HCT116 (cell line): Measurements from ENCODE around the gene IQCN. TPM values are rescaled to one million over a fixed set of nuclear protein-coding genes. Genes with fewer than 3 reads are reported as not detected.

Source experiments
- ATAC-seq: fragments of 200-7000 bp; cut with Tn5 transposase; 2 replicates; pipeline ENCODE4 v1.9.1; 2020; ENCODE audit warnings: mild to moderate bottlenecking, moderate library complexity
- BruUV-seq: library from RNA; stranded (reverse); fragments of 400-500 nt; replicated peaks from 2 replicates; lab custom pipeline; 2021; lab: Mats Ljungman, UMichigan
- CTCF ChIA-PET: fragments of 300-600 bp; sonication (Branson Sonifier 250); formaldehyde crosslinking; loops from one replicate; lab custom pipeline; 2021; ENCODE audit warnings: antibody characterized with exemption; lab: Charles Lee
- POLR2A ChIA-PET: fragments of 300-600, 350-600 bp; sonication (Branson Sonifier 250); formaldehyde crosslinking; loops from one replicate; lab custom pipeline; 2021; ENCODE audit warnings: antibody characterized with exemption; lab: Charles Lee
- RAD21 ChIA-PET, 2 experiments: fragments of 300-600 bp; sonication (Branson Sonifier 250); formaldehyde crosslinking; loops; one replicate each; lab custom pipeline; 2023; ENCODE audit warnings: low total read pairs in 2 of 2; ENCODE audit not compliant: uncharacterized antibody in 2 of 2, unreplicated experiment in 2 of 2, low non-redundant PET in 1 of 2; lab: Charles Lee
- DNase-seq: peaks from one replicate; pipeline ENCODE4 v3.0.0-alpha.2; 2010; ENCODE audit warnings: low read depth, low spot score
- H2AFZ ChIP-seq: fragments of 200-600 bp; shearing (Covaris generic), sonication (generic); 2 replicates; pipeline ENCODE4 v1.6.1; 2017; ENCODE audit warnings: low read depth, mixed run types, mixed read lengths, antibody characterized with exemption, low read length; ENCODE audit not compliant: poor library complexity, severe bottlenecking
- H3K27ac ChIP-seq: 2 replicates; pipeline ENCODE4 v1.5.1; 2012; ENCODE audit warnings: low read depth, low read length
- H3K27me3 ChIP-seq: fragments of 200-600 bp; sonication (generic); 2 replicates; pipeline ENCODE4 v1.6.1; 2016; ENCODE audit warnings: mixed run types, low read length, mixed read lengths; ENCODE audit not compliant: insufficient read depth
- H3K36me3 ChIP-seq, 2 experiments: fragments of 200-500 bp in 1 of 2; fragments of 200-600 bp in 1 of 2; sonication (Bioruptor generic) in 1 of 2; sonication (generic) in 1 of 2; 2 replicates each; pipeline versions ENCODE4 v1.5.1 to v1.6.1; 2014 to 2016; ENCODE audit warnings: low read length in 2 of 2, inconsistent platforms in 1 of 2, mixed read lengths in 1 of 2, mixed run types in 1 of 2; ENCODE audit not compliant: insufficient read depth in 2 of 2, control insufficient read depth in 1 of 2
- H3K4me1 ChIP-seq, 2 experiments: fragments of 200-600 bp in 1 of 2; sonication (generic) in 1 of 2; 2 replicates each; pipeline versions ENCODE4 v1.5.1 to v1.6.1; 2012 to 2017; ENCODE audit warnings: low read length in 2 of 2, inconsistent platforms in 1 of 2, mild to moderate bottlenecking in 1 of 2, mixed read lengths in 1 of 2, mixed run types in 1 of 2, moderate library complexity in 1 of 2; ENCODE audit not compliant: insufficient read depth in 2 of 2, control insufficient read depth in 1 of 2
- H3K4me2 ChIP-seq: fragments of 200-600 bp; sonication (generic); 2 replicates; pipeline ENCODE4 v1.6.1; 2017; ENCODE audit warnings: mixed run types, low read length, mixed read lengths
- H3K4me3 ChIP-seq, 2 experiments: fragments of 200-600 bp in 1 of 2; sonication (generic) in 1 of 2; replicated peaks in 1 of 2; 2 replicates each; pipeline ENCODE4 v1.5.1; 2011 to 2016; ENCODE audit warnings: low read length in 2 of 2, control low read depth in 1 of 2, low read depth in 1 of 2, mild to moderate bottlenecking in 1 of 2, mixed read lengths in 1 of 2, mixed run types in 1 of 2
- H3K79me2 ChIP-seq: fragments of 200-600 bp; sonication (generic); 2 replicates; pipeline ENCODE4 v1.6.1; 2017; ENCODE audit warnings: mild to moderate bottlenecking, mixed run types, low read length, moderate library complexity, mixed read lengths; ENCODE audit not compliant: insufficient read depth
- H3K9ac ChIP-seq: fragments of 200-600 bp; sonication (generic); 2 replicates; pipeline ENCODE4 v1.6.1; 2016; ENCODE audit warnings: low read length, mixed read lengths
- H3K9me2 ChIP-seq: fragments of 200-600 bp; sonication (generic), shearing (Covaris generic); 2 replicates; pipeline ENCODE4 v1.6.1; 2017; ENCODE audit warnings: mixed run types, mild to moderate bottlenecking, moderate library complexity; ENCODE audit not compliant: insufficient read depth
- H3K9me3 ChIP-seq, 2 experiments: fragments of 200-500 bp in 1 of 2; fragments of 200-600 bp in 1 of 2; sonication (Bioruptor generic) in 1 of 2; sonication (generic) in 1 of 2; 2 replicates each; pipeline ENCODE4 v1.6.1; 2014 to 2017; ENCODE audit warnings: low read length in 2 of 2, mixed read lengths in 2 of 2, inconsistent platforms in 1 of 2, low read depth in 1 of 2, mild to moderate bottlenecking in 1 of 2, mixed run types in 1 of 2, moderate library complexity in 1 of 2; ENCODE audit not compliant: control insufficient read depth in 1 of 2, insufficient read depth in 1 of 2
- H4K20me1 ChIP-seq: fragments of 200-600 bp; sonication (generic), shearing (Covaris generic); 2 replicates; pipeline ENCODE4 v1.6.1; 2017; ENCODE audit warnings: mixed run types, mild to moderate bottlenecking, moderate library complexity; ENCODE audit not compliant: insufficient read depth
- ATF3 ChIP-seq: IDR thresholded peaks from 2 replicates; pipeline ENCODE4 v1.6.1; 2012
- CEBPB ChIP-seq: IDR thresholded peaks from 2 replicates; pipeline ENCODE4 v1.6.1; 2012; ENCODE audit warnings: low read depth
- EGR1 ChIP-seq: IDR thresholded peaks from 2 replicates; pipeline ENCODE4 v1.6.1; 2012; ENCODE audit warnings: low read depth
- ELF1 ChIP-seq: IDR thresholded peaks from 2 replicates; pipeline ENCODE4 v1.6.1; 2012; ENCODE audit warnings: low read depth, borderline replicate concordance
- EZH2 ChIP-seq: fragments of 200-600 bp; sonication (generic); IDR thresholded peaks from 2 replicates; pipeline ENCODE4 v1.6.1; 2017; ENCODE audit warnings: antibody characterized with exemption, mixed run types
- EZH2phosphoT487 ChIP-seq: fragments of 200-600 bp; IDR thresholded peaks from 2 replicates; pipeline ENCODE4 v1.6.1; 2018; ENCODE audit warnings: antibody characterized with exemption, borderline replicate concordance
- FOSL1 ChIP-seq: IDR thresholded peaks from 2 replicates; pipeline ENCODE4 v1.6.1; 2012; ENCODE audit warnings: low read depth
- JUND ChIP-seq: IDR thresholded peaks from 2 replicates; pipeline ENCODE4 v1.6.1; 2012
- MAX ChIP-seq: IDR thresholded peaks from 2 replicates; pipeline ENCODE4 v1.6.1; 2012
- POLR2A ChIP-seq: IDR thresholded peaks from 2 replicates; pipeline ENCODE4 v1.7.0; 2011; ENCODE audit warnings: borderline replicate concordance; ENCODE audit not compliant: insufficient read depth, insufficient read length; ENCODE audit errors: extremely low read depth
- POLR2AphosphoS5 ChIP-seq: IDR thresholded peaks from 2 replicates; pipeline ENCODE4 v1.6.1; 2011; ENCODE audit warnings: mild to moderate bottlenecking, low read depth, low read length, moderate library complexity
- RAD21 ChIP-seq: IDR thresholded peaks from 2 replicates; pipeline ENCODE4 v1.6.1; 2012; ENCODE audit warnings: low read depth, mild to moderate bottlenecking
- REST ChIP-seq: IDR thresholded peaks from 2 replicates; pipeline ENCODE4 v1.6.1; 2012; ENCODE audit warnings: low read depth
- SIN3A ChIP-seq: IDR thresholded peaks from 2 replicates; pipeline ENCODE4 v1.6.1; 2012; ENCODE audit warnings: low read depth
- SP1 ChIP-seq: IDR thresholded peaks from 2 replicates; pipeline ENCODE4 v1.6.1; 2012; ENCODE audit warnings: low read depth
- SRF ChIP-seq: IDR thresholded peaks from 2 replicates; pipeline ENCODE4 v1.6.1; 2012; ENCODE audit warnings: low read depth
- YY1 ChIP-seq: IDR thresholded peaks from 2 replicates; pipeline ENCODE4 v1.6.1; 2011; ENCODE audit warnings: low read length, low read depth, moderate library complexity, mild to moderate bottlenecking; ENCODE audit not compliant: insufficient replicate concordance; ENCODE audit errors: extremely low read depth
- ZBTB33 ChIP-seq: IDR thresholded peaks from 2 replicates; pipeline ENCODE4 v1.6.1; 2011; ENCODE audit warnings: mild to moderate bottlenecking, low read length, moderate library complexity; ENCODE audit not compliant: insufficient replicate concordance; ENCODE audit errors: extremely low read depth
- ZFX ChIP-seq: fragments of 450-650 bp; IDR thresholded peaks from 2 replicates; pipeline ENCODE4 v1.6.1; 2017
- ZNF274 ChIP-seq: fragments of 200-500 bp; sonication (Bioruptor generic); IDR thresholded peaks from 2 replicates; pipeline ENCODE4 v1.6.1; 2014; ENCODE audit warnings: mild to moderate bottlenecking, low read depth, low read length, inconsistent platforms
- intact Hi-C: fragments of 100-400 bp; cut with micrococcal nuclease; formaldehyde crosslinking; loops from 2 replicates; pipeline ENCODE4 v1.10.0; 2022
- total RNA-seq: library from RNA; stranded (reverse); gene quantifications from one replicate; pipeline ENCODE4 v1.2.1, GENCODE V29; 2021; ENCODE audit not compliant: unreplicated experiment

Gene IQCN
- total RNA-seq, 1 experiment from 2014 or later = 4.8 TPM

- no TSS peak for BruUV-seq
- ChIA-PET POLR2A (interaction anchor here (1.5 kb wide), 1 partner anchor 60 kb away, joined by 3 read pairs; the partner anchor contains the start of gene LSM4), CTCF (no interaction called here)
Observed at GRCh38 chr19:18262917-18263316, 11.3 kb downstream of the IQCN start.

More at GRCh38 chr19:18262917-18263316, 11.3 kb downstream of the IQCN start:
- no peaks in the 10 kb centered on the region for H3K9me2 ChIP-seq
- H3K4me1 ChIP-seq = no peaks in the 10 kb centered on the region
- H3K9ac ChIP-seq = no peak overlapping the region
- H3K27ac ChIP-seq = no peak overlapping the region
- H3K4me3 ChIP-seq = no peak overlapping the region
- no peaks in the 10 kb centered on the region for H3K36me3 ChIP-seq
- H3K9me3 ChIP-seq = no peaks in the 10 kb centered on the region
- H3K27me3 ChIP-seq = no peaks in the 10 kb centered on the region
- ATAC-seq = no peak
- H3K79me2 ChIP-seq = no peaks in the 10 kb centered on the region
- no peak for TF ChIP-seq ATF3
- no peak for TF ChIP-seq POLR2A
- no peak for TF ChIP-seq POLR2AphosphoS5
- TF ChIP-seq RAD21 = no peak
- no peak for TF ChIP-seq EZH2phosphoT487
- no peak for TF ChIP-seq SIN3A
- TF ChIP-seq FOSL1 = no peak
- TF ChIP-seq EZH2 = no peak
- no peak for TF ChIP-seq EGR1
- no peak for TF ChIP-seq SP1
- no peak for TF ChIP-seq ZBTB33
- TF ChIP-seq JUND = no peak
- no peak for TF ChIP-seq CEBPB
- no peak for TF ChIP-seq ZFX
- no peak for TF ChIP-seq ZNF274
- TF ChIP-seq YY1 = no peak
- no peak for TF ChIP-seq ELF1
- no peak for TF ChIP-seq MAX
- TF ChIP-seq SRF = no peak
- TF ChIP-seq REST = no peak
- TF ChIP-seq, all 23 proteins: peak for 0
- Histone ChIP-seq H4K20me1 (no peaks in the 10 kb centered on the region), H3K4me2 (no peak overlapping the region), H2AFZ (no peak overlapping the region)
- intact Hi-C loops = no loop called here
- DNase-seq = no peak
- RAD21 ChIA-PET = no interaction called here
